ENCODE results near the gene LZTS2.
"Not testable (repeated sequence)": the region's sequence is repeated elsewhere in the genome, so short reads cannot be mapped to it uniquely, and the experiment has no call there.

The LZTS2 gene

DNA sequence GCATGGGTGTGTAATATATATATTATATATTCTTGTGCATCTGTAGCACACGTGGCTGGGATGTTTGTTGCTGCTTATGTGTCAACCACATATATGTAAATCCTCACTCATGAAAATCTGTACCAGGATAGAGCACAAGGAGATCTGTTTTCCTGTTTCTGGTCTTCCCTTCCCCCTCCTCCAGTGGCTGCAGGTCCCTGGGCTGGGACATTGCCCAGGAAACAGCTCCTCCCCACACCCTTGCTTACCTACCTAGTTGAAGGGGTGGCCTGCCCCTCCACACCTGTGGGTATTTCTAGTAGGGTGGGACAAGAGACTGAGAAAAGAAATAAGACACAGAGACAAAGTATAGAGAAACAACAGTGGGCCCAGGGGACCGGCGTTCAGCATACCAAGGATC lies 33.7 kb downstream of the LZTS2 start:
- no peak for DNase-seq (ENCODE audit: low spot score)

DNA sequence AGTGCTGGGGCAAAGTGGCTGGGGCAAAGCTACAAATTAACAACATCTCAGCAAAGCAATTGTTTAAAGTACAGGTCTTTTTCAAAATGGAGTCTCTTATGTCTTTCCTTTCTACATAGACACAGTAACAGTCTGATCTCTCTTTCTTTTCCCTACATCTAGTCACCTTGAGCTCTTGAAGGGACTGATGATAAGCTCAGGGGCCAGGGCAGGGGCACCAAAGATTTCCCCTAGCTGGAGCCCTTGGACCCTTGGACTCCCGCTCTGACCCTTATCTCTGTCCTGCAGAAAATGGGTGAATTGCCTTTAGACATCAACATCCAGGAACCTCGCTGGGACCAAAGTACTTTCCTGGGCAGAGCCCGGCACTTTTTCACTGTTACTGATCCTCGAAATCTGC lies 34.8 kb downstream of the LZTS2 start:
- DNase-seq (ENCODE audit: low spot score) = not testable (repeated sequence)

DNA sequence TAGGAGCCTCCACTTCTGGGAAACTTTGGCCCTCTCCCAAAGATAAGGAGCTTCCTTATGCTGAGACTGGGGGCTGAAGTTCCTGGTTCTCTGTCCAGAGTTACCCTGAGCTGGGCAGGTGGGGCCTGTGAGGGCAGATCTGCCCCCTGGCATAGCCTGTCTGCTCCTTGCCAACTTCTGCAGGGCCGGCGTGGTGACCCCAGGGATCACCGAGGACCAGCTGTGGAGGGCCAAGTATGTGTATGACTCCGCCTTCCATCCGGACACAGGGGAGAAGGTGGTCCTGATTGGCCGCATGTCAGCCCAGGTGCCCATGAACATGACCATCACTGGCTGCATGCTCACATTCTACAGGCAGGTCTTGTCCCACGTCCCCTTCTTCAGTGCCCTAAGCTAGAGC lies 35.7 kb downstream of the LZTS2 start:
- no peak for DNase-seq (ENCODE audit: low spot score)

DNA sequence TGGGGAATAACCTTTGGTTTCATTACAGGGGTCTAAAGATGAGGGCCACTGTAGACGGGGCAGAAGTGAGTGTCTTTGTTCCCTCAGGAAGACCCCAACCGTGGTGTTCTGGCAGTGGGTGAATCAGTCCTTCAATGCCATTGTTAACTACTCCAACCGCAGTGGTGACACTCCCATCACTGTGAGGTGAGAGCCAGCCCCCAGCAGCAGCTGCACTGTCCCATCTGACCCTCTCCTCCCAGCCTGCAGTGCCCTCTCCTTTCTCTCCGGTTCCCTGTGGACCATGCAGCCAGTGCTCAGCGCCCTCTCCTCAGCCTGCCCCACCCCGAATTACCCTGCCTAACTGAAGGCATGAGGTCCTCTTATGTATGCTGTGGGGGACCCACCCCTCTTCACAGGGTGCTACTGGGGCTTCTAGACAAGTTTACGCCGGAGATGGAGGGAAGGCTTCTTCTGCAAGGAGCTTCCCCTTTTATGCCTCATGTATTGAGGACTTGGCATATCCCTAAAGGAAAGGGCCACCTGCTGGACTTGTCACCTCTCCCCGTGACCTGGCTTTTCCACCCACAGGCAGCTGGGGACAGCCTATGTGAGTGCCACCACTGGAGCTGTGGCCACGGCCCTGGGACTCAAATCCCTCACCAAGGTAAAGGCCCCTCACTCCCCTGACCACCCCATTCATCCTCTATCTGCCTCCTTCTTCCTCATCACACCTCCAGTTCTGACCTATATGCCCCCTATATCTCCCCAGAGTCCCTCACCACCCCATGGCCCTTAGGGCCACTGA lies 36.5 kb downstream of the LZTS2 start:
- no peak for DNase-seq (ENCODE audit: low spot score)

- no peak for DNase-seq (ENCODE audit: low spot score)
Measured at GRCh38 chr10:101036726-101037125, 37.1 kb downstream of the LZTS2 start.

DNA sequence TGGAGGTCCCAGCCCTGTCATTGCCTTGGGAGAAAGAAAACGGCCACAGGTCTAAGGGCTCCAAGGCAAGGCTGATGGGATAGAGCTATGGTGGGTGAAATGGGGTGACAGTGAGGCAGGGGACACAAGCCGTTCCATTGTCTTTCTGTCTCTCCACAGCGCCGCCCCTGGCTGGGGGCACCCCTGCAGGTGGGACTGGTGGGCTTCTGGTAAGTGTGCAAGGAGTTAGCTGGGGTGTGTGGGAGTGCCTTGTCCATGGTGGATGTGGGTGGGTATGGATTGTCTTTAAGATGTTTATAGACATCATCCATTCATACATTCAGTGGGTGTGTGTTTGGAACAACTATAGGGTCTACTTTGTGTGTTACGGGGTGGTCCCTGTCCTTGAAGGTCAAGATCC lies 38.9 kb downstream of the LZTS2 start:
- DNase-seq (ENCODE audit: low spot score) = no peak

DNA sequence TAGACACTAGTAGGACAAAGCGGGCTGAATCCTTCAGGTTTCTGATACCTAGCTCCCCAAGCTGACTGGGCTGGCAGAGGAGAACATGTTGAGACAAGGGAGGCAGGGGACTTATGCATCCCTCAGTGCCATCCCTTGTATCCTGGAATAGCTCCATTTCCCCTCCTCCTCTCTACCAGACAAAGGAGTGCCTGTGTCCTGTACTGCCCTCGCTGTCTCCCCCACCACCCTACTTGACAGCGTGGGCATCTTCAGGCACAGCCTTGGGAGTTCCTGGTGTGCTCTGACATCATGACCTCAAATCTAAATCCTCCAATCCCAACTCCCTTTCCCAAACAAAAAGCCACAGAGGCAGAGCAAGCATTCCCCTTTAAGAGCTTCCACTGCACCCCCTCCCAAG lies 40.5 kb downstream of the LZTS2 start:
- no peak for DNase-seq (ENCODE audit: low spot score)

DNA sequence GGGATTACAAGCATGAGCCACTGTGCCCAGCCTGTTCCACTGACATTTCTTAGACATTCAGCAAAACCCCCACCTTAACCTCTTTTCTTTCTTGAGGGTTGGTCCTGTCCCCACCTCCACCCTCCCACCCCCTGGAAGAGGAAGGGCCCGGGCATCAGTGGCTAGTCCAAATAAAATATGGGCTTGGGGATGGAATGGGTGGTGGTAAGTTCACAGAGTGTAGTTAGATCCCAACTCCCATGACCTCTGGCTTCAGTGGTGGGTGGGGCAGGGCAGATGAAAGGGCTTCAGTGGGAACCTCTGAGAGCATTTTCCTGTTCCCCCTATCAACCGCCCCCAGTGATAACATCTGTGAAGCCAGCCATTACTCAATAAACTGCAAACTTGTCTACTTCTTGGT lies 41.2 kb downstream of the LZTS2 start:
- no peak for DNase-seq (ENCODE audit: low spot score)

- DNase-seq (ENCODE audit: low spot score) = peak; percentile 86
Measured at GRCh38 chr10:101041252-101041761, 41.7 kb downstream of the LZTS2 start.

DNA sequence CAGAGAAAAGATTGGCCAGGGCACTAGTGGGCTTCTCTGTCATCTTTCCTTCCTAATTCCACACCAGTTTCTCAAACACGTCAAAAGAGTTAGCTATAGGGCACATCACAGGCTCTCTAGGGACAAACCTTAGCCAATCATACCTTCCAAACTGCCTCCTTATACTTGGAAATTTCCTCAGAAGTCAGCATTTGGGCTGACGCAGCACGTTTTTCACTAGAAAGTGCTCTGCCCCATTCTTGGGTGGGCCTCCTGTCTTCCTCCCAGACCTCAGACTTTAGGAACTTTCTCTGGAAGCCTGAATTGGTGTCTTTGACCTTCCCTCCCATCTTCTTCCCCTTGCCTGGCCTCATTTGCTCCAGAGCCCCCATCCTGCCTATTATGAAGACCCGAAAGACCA lies 42.5 kb downstream of the LZTS2 start:
- DNase-seq (ENCODE audit: low spot score) = no peak

- DNase-seq (ENCODE audit: low spot score) = peak; percentile 93
Measured at GRCh38 chr10:101042667-101043362, 43.2 kb downstream of the LZTS2 start.

- no peak for DNase-seq (ENCODE audit: low spot score)
Measured at GRCh38 chr10:101043363-101043707, 43.7 kb downstream of the LZTS2 start.

DNA sequence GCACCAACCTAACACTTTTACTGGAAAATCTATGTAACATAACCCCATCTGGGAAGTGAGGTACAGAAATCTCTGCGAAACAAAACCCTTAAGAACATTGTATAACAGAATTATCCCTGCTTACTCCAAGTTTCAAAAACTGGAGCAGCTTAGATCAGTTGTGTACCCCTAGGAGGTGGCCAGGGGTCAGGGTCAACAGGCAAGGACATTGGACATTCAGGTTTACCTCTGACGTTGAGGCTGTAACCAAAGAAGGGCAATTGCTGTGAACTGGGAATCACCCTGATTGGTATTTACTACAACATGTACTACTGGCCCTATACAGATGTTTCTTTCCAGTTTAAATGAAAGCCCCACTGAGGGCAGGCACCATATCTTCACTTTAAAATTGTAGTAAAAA lies 44.5 kb downstream of the LZTS2 start:
- no peak for DNase-seq (ENCODE audit: low spot score)

- DNase-seq (ENCODE audit: low spot score) = no peak
Measured at GRCh38 chr10:101046332-101047238, 47.0 kb downstream of the LZTS2 start.

DNA sequence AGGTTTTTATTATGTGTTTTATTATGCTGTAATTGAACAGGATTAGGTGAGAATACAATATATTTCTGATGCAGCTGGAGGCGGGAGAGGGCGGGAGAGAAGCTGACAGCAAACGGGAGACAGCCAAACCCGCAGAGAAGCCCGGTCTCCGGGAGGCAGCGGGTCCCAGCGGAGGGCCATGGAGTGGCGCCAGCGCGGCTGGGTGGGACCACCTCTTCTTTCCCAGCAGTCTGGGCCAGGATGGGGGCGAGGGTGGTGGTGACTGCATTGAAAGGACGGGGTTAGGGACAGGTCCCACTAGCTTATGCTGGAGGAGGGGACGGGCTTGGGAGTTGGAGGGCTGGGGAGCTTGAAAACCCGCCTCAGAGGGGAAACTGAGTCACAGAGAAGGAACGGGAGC lies 47.7 kb downstream of the LZTS2 start:
- DNase-seq (ENCODE audit: low spot score) = no peak

GRCh38 chr10:101047961-101048892 lies 48.6 kb downstream of the LZTS2 start:
- no peak for DNase-seq (ENCODE audit: low spot score)

DNA sequence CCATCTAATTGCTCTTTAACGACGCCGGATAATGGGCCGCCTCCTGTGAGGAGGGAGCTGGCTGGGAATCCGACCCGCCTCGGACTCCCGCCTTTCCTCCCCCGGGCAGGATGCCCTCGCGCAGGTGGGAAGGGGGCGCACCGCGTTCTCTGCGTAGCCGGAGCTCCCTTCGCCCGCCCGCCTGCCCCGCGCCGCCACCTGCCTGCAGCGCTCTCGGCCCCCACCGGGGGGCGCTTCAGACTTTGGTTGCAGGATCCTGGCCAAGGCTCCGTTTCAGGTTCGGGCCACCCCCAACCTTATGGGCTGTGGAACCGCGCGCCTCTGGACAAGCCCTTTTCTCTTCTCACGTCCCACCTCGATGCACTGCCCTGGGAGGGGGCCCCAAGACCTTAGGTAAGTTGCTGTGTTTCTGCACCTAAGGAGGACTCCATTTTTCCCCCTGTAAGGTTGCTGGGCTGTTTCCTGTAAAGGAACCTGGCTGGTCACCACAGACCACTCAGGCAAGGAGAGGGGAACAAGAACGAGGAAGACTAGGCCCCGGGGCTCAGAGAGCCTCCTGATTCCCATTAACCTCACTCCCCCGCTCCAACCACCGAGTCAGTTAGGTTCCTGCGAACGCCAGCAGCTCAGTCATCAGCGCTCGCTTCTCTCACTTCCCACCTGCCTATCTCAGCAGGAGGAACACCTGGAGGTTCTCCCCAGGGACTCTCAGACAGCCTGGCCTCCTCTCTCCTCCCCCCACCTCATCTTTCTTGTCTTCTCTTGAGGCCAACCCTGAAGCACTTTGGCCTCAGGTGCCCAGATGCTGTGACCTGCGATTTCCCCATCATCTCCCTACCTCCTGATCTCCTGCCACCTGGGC lies 50.8 kb downstream of the LZTS2 start:
- peak; percentile 79 for DNase-seq (ENCODE audit: low spot score)

GRCh38 chr10:101052285-101052684 lies 52.7 kb downstream of the LZTS2 start:
- DNase-seq (ENCODE audit: low spot score) = peak; percentile 57

DNA sequence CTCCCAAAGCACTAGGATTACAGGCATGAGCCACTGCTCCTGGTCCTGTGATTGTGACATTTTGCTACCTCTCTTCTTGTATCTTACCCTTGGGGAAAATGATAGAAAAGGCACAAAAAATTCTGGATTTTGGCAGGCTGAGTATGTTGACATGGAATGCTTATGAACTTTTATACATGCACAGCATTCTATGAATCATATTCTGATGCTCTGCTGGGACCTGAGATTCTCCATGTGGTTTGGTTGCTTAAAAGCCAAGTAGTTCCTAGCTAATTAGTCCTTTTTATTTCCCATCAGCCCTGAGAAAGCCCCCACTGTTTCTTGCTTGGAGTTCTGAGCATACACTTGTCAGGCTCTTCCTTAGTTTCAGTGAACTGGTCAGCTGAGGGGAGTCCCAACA lies 53.9 kb downstream of the LZTS2 start:
- DNase-seq (ENCODE audit: low spot score) = peak; percentile 42

DNA sequence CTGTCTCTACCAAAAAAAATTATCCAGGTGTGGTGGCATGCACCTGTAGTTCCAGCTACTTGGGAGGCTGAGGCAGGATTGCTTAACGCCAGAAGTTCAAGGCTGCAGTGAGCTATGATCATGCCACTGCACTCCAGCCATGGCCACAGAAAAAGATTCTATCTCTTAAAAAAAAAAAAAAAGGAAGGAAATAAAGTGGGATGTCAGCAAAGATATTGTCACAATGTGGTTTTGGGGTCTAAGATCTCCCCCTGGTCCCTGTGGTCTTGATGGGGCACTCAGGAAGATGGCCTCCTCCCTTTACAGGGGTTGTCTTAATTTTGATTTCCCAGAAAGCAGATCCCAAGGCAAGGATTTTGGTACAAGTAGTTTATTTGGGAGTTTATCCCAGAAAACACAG lies 54.7 kb downstream of the LZTS2 start:
- no peak for DNase-seq (ENCODE audit: low spot score)
